Measurements from ENCODE around the gene ARHGAP15. TPM values are rescaled to one million over a fixed set of nuclear protein-coding genes. Genes with fewer than 3 reads are reported as not detected.

ARHGAP15 gene
- total RNA-seq, 4 donors from 2014 or later: 1.2 to 6.0 (median 3.4) TPM

DNA sequence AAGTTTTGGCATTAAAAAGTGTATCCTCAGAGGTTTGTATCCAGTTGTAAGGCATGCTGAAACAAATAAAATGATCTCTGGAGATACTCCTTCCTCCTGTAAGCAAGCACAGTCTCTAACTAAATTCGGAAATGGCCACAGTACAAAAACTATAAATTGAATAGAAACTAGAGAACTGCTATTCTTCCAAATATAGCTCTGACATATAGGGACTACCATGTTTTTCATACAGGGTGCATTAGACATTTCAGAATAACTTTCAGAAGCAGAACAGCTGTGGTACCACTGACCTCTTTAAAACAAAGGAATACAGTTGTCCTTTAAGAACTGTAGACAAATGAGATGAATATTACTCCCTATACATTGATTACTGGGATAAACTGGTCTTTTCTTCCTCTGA lies 568.5 kb downstream of the ARHGAP15 start:
- Histone ChIP-seq H3K27me3 (no peaks in the 10 kb centered on the region), H3K27ac (no peak overlapping the region), H3K36me3 (no peaks in the 10 kb centered on the region), H3K4me1 (no peaks in the 10 kb centered on the region), H3K4me3 (no peak overlapping the region), H3K9me3 (no peaks in the 10 kb centered on the region)
- 76% methylated on average over 1 of the region's 1 CpG for WGBS
- no peak for TF ChIP-seq POLR2AphosphoS5 (IDR thresholded peaks at IDR 0.05)
- no peak for TF ChIP-seq EP300 (IDR thresholded peaks at IDR 0.05)
- TF ChIP-seq POLR2A (IDR thresholded peaks at IDR 0.05): no peak
- TF ChIP-seq, protein P1, sequence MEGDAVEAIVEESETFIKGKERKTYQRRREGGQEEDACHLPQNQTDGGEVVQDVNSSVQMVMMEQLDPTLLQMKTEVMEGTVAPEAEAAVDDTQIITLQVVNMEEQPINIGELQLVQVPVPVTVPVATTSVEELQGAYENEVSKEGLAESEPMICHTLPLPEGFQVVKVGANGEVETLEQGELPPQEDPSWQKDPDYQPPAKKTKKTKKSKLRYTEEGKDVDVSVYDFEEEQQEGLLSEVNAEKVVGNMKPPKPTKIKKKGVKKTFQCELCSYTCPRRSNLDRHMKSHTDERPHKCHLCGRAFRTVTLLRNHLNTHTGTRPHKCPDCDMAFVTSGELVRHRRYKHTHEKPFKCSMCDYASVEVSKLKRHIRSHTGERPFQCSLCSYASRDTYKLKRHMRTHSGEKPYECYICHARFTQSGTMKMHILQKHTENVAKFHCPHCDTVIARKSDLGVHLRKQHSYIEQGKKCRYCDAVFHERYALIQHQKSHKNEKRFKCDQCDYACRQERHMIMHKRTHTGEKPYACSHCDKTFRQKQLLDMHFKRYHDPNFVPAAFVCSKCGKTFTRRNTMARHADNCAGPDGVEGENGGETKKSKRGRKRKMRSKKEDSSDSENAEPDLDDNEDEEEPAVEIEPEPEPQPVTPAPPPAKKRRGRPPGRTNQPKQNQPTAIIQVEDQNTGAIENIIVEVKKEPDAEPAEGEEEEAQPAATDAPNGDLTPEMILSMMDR (IDR thresholded peaks at IDR 0.05): no peak
- DNase-seq (ENCODE audit: low spot score in 2 of 2): no peak

DNA sequence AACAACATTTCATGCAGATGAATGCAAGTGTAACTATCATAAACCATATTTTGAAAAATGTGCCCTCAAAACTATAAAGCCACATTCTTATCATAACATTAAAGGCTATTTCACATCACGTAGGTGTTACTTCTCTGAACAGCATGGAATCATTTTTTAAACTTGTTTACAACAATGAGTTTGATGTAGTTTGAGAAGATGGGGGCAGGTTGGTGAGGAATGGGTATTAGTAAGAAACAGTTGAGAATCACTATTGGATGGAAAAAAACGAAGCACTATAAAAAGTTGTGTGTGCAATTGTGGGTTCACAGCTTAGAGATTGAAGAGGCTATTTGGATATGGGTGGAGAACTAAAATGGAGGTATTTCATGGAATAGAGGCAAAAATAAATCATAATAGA lies 569.1 kb downstream of the ARHGAP15 start:
- Histone ChIP-seq H3K9me3 (no peaks in the 10 kb centered on the region), H3K36me3 (no peaks in the 10 kb centered on the region), H3K27me3 (no peaks in the 10 kb centered on the region), H3K4me3 (no peak overlapping the region), H3K27ac (no peak overlapping the region), H3K4me1 (no peaks in the 10 kb centered on the region)
- TF ChIP-seq, protein P1 (IDR thresholded peaks at IDR 0.05): no peak
- TF ChIP-seq EP300 (IDR thresholded peaks at IDR 0.05) (no peak), POLR2AphosphoS5 (IDR thresholded peaks at IDR 0.05) (no peak), POLR2A (IDR thresholded peaks at IDR 0.05) (no peak)
- DNase-seq (ENCODE audit: low spot score in 2 of 2): no peak
- WGBS: 85% methylated on average over 2 of the region's 2 CpGs

DNA sequence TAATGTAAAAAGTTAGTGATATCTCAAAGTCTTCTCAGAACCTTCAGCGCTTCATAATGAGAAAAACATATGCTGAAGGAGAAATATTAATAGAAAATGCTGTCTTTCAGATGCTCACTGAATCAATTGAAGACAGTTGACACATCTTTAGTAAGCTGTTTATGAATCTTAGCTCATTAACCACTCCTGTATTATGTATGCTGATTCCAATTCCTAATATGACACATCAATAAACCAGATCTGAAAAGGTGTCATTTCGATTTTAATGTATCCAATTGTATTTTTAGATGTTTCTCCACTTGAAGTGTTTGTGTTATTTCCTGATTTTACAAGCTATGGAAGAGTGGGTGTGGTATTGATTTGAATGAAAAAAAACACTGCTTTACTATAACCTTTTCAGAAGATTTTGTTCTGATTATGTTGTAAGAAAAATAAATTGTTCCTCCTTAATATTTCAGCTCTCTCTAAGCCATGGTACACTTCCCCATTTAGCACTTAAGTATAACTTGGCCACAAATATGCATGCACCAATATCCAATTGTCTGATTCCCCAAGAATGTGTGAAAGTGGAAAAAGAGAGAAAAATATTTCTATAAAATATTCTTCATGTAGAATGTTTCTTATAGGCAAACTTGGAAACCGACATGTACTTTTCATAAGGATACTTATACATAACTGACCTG lies 569.8 kb downstream of the ARHGAP15 start:
- Histone ChIP-seq H3K27ac (no peak overlapping the region), H3K27me3 (no peaks in the 10 kb centered on the region), H3K9me3 (no peaks in the 10 kb centered on the region), H3K36me3 (no peaks in the 10 kb centered on the region), H3K4me1 (no peaks in the 10 kb centered on the region), H3K4me3 (no peak overlapping the region)
- no peak for TF ChIP-seq POLR2AphosphoS5 (IDR thresholded peaks at IDR 0.05)
- TF ChIP-seq, protein P1 (IDR thresholded peaks at IDR 0.05): no peak
- no peak for TF ChIP-seq EP300 (IDR thresholded peaks at IDR 0.05)
- no peak for TF ChIP-seq POLR2A (IDR thresholded peaks at IDR 0.05)
- 83% methylated on average over 3 of the region's 3 CpGs for WGBS
- DNase-seq (ENCODE audit: low spot score in 2 of 2): no peak

DNA sequence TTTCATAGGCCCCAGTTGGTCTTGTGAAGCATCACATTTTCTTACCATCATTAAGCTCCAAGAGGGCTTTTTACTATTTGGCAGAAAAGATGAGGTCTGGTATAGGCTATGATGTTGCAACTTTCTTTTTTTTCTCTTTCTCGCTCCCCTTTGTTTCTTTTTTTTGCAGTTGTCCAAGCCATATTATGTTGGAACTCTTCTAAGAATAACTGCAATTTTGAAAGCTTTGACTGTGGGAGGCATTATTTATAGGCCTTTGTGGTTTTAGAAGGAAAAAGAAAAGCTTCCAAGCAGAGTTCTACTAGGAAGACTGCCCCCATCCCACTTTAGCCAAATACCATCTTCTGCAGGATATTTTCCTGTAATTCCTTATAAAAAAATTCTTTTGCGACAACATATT lies 571.6 kb downstream of the ARHGAP15 start:
- 59% methylated on average over 2 of the region's 2 CpGs for WGBS
- DNase-seq (ENCODE audit: low spot score in 2 of 2): no peak
- H3K27ac ChIP-seq: no peak overlapping the region
- no peaks in the 10 kb centered on the region for H3K9me3 ChIP-seq
- H3K36me3 ChIP-seq: no peaks in the 10 kb centered on the region
- H3K4me3 ChIP-seq: no peak overlapping the region
- H3K27me3 ChIP-seq: no peaks in the 10 kb centered on the region
- H3K4me1 ChIP-seq: peaks cover 9% of the 10 kb centered on the region
- TF ChIP-seq POLR2A (IDR thresholded peaks at IDR 0.05) (no peak), POLR2AphosphoS5 (IDR thresholded peaks at IDR 0.05) (no peak), EP300 (IDR thresholded peaks at IDR 0.05) (no peak)
- TF ChIP-seq, protein P1 (IDR thresholded peaks at IDR 0.05): no peak

DNA sequence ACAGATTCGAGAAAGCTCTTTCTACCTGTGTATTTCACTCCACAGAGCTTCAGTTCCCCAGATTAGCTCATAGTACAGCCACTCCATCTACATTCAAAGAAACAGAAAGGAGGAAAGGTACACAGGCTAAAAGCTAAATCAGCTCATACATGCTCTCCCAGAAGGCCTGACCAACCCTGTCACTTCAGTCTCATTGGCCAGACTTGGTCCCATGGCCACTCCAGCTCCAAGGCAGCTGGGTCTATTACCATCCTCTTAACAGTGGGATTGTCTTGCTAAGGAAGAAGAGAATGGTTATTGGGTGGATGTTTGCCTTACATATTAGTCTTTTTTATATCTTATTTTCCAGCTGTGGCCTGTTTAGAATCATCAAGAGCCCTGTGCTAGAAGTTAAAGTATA lies 572.6 kb downstream of the ARHGAP15 start:
- Histone ChIP-seq H3K27ac (no peak overlapping the region), H3K4me1 (peaks cover 9% of the 10 kb centered on the region), H3K36me3 (no peaks in the 10 kb centered on the region), H3K9me3 (no peaks in the 10 kb centered on the region), H3K27me3 (no peaks in the 10 kb centered on the region), H3K4me3 (no peak overlapping the region)
- DNase-seq (ENCODE audit: low spot score in 2 of 2): no peak
- TF ChIP-seq POLR2A (IDR thresholded peaks at IDR 0.05) (no peak), POLR2AphosphoS5 (IDR thresholded peaks at IDR 0.05) (no peak), EP300 (IDR thresholded peaks at IDR 0.05) (no peak)
- TF ChIP-seq, protein P1 (IDR thresholded peaks at IDR 0.05): no peak
- 100% methylated on average over 1 of the region's 1 CpG for WGBS

Data from suprapubic skin (tissue), 4 donors.